HUES64 (cell line): ENCODE results near the gene SLC45A2.
"Not testable (repeated sequence)": the region's sequence is repeated elsewhere in the genome, so short reads cannot be mapped to it uniquely, and the experiment has no call there.

Source experiments
- H3K27ac ChIP-seq: 2 replicates; pipeline ENCODE4 v1.7.0; 2013; ENCODE audit warnings: low read depth, low read length, inconsistent platforms
- H3K27me3 ChIP-seq: 2 replicates; pipeline ENCODE4 v1.6.1; 2013; ENCODE audit warnings: mild to moderate bottlenecking, low read length; ENCODE audit not compliant: insufficient read depth
- H3K36me3 ChIP-seq: 2 replicates; pipeline ENCODE4 v1.6.1; 2013; ENCODE audit warnings: mild to moderate bottlenecking, low read length; ENCODE audit not compliant: insufficient read depth
- H3K4me1 ChIP-seq: 2 replicates; pipeline ENCODE4 v1.6.1; 2013; ENCODE audit warnings: mild to moderate bottlenecking, low read length, moderate library complexity; ENCODE audit not compliant: insufficient read depth
- H3K4me3 ChIP-seq: 2 replicates; pipeline ENCODE4 v1.5.1; 2013; ENCODE audit warnings: mild to moderate bottlenecking, low read length, moderate library complexity
- H3K9ac ChIP-seq: 2 replicates; pipeline ENCODE4 v1.6.1; 2013; ENCODE audit warnings: mild to moderate bottlenecking, low read depth, low read length
- H3K9me3 ChIP-seq: 2 replicates; pipeline ENCODE4 v1.6.1; 2013; ENCODE audit warnings: low read depth, low read length; ENCODE audit not compliant: insufficient read depth
- WGBS: fragments of 150-250, 120-280 bp; methylation state at CpG from one replicate; pipeline ENCODE4 v1.1.7; 2013; ENCODE audit warnings: missing lambda C conversion rate; 5-methylcytosine and 5-hydroxymethylcytosine counted together

The SLC45A2 gene

GRCh38 chr5:33964132-33964700 is 20.3 kb downstream of the SLC45A2 start:
- Histone ChIP-seq H3K27ac (no peak overlapping the region), H3K4me1 (no peaks in the 10 kb centered on the region), H3K9me3 (no peaks in the 10 kb centered on the region), H3K27me3 (no peaks in the 10 kb centered on the region), H3K36me3 (no peaks in the 10 kb centered on the region), H3K9ac (no peak overlapping the region), H3K4me3 (no peak overlapping the region)
- WGBS, result 89% methylated on average over 2 of the region's 2 CpGs

DNA sequence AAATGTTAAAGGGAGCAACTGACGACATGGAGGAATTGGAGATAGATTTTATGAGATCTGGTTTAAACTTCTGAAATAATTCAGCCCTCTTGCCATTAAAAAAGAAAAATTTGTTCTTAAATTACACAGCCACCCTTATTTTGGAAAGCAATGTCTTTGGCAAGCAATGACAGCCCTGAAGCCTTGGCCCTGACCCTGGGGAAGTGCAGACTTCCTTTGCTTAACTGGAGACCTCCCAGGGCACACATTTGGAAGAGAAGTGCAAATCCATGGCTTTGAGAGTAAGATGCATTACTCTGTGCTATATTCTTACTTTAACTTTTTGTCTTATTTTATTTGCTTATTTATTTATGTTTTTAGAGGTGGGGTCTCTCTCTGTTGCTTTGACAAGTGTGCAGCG is 26.3 kb downstream of the SLC45A2 start:
- H3K27ac ChIP-seq, result peak overlapping the region; percentile 68
- WGBS, result 88% methylated on average over 1 of the region's 2 CpGs
- H3K4me1 ChIP-seq, result peaks cover 20% of the 10 kb centered on the region
- no peaks in the 10 kb centered on the region for H3K27me3 ChIP-seq
- H3K9ac ChIP-seq, result no peak overlapping the region
- H3K9me3 ChIP-seq, result peaks cover 8% of the 10 kb centered on the region
- H3K36me3 ChIP-seq, result no peaks in the 10 kb centered on the region
- no peak overlapping the region for H3K4me3 ChIP-seq

GRCh38 chr5:33957577-33958150 is 26.8 kb downstream of the SLC45A2 start:
- Histone ChIP-seq H3K27ac (peak overlapping the region; percentile 68), H3K4me3 (no peak overlapping the region), H3K27me3 (no peaks in the 10 kb centered on the region), H3K9me3 (peaks cover 8% of the 10 kb centered on the region), H3K9ac (no peak overlapping the region), H3K36me3 (no peaks in the 10 kb centered on the region), H3K4me1 (peaks cover 20% of the 10 kb centered on the region)
- 75% methylated on average over 1 of the region's 2 CpGs for WGBS

GRCh38 chr5:33952175-33952574 is 32.3 kb downstream of the SLC45A2 start:
- H3K27ac ChIP-seq, H3K9me3 ChIP-seq, H3K4me3 ChIP-seq, H3K36me3 ChIP-seq, H3K4me1 ChIP-seq, H3K9ac ChIP-seq, H3K27me3 ChIP-seq: not testable (repeated sequence)
- 92% methylated on average over 4 of the region's 5 CpGs for WGBS

- no peak overlapping the region for H3K27ac ChIP-seq
- no peaks in the 10 kb centered on the region for H3K36me3 ChIP-seq
- H3K4me3 ChIP-seq, result no peak overlapping the region
- 88% methylated on average over 12 of the region's 12 CpGs for WGBS
- H3K9ac ChIP-seq, result no peak overlapping the region
- H3K4me1 ChIP-seq, result no peaks in the 10 kb centered on the region
- H3K9me3 ChIP-seq, result no peaks in the 10 kb centered on the region
- H3K27me3 ChIP-seq, result no peaks in the 10 kb centered on the region
These were observed 39.9 kb downstream of the SLC45A2 start for GRCh38 chr5:33944543-33945132.

GRCh38 chr5:33941090-33941489 is 43.4 kb downstream of the SLC45A2 start:
- no peaks in the 10 kb centered on the region for H3K9me3 ChIP-seq
- H3K9ac ChIP-seq, result no peak overlapping the region
- H3K36me3 ChIP-seq, result no peaks in the 10 kb centered on the region
- no peak overlapping the region for H3K4me3 ChIP-seq
- no peaks in the 10 kb centered on the region for H3K4me1 ChIP-seq
- no peak overlapping the region for H3K27ac ChIP-seq
- H3K27me3 ChIP-seq, result peaks cover 20% of the 10 kb centered on the region
- 96% methylated on average over 5 of the region's 5 CpGs for WGBS

DNA sequence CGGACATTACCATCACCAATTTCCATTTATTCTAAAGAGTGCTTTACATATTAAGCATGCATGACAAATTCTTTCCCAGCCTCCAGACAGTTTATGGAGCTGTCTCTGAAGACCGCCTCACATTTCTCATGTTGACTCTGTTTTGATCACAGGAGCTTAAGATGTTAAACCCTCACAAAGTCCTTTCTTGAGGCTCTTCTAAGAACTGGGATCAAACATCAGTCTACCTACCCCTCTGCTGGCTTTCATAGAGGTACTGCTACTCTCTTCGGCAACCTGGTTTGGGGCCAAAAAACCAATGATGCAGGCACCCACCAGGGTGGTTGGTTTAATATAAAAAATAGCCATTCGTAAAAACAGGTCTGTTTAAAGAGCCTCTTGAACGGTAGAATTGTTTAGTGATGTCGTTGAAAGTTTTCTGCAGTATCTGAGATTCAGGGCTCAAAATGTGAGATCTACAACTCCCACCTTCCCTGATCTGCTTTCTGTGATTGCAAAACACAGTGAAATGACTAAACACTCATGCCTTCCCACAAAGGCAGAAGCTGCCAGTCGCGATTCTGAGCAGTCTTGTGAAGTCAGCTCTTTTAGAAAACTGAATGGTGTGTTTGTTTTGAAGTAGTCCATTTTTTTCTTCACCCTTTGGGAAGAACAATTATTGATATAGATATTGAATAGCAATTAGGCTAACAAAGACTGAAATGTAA is 44.8 kb downstream of the SLC45A2 start:
- WGBS, result 96% methylated on average over 8 of the region's 8 CpGs
- H3K4me1 ChIP-seq, result no peaks in the 10 kb centered on the region
- H3K27me3 ChIP-seq, result peaks cover 27% of the 10 kb centered on the region

DNA sequence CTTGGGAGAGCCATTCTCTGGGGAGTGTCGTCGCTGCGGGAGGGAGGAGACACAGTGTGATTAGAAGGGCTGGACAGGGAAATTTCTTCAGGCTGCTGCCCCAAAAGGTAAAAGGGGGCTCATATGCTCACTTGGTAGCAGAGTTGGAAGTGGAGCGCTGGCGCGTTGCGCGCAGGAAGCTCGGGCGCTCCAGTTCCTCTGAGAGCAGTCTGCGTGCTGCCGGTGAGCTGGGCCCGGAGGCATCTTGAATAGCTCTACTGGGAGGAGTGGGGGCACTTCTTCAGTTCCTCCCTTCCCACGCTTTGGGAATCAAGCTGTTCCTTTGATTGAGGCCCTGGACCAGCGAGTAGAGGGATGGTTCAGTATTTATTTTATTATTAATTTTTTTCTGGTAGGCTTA is 45.6 kb downstream of the SLC45A2 start:
- 95% methylated on average over 15 of the region's 15 CpGs for WGBS
- Histone ChIP-seq H3K27me3 (peaks cover 27% of the 10 kb centered on the region), H3K36me3 (no peaks in the 10 kb centered on the region), H3K4me3 (no peak overlapping the region), H3K27ac (no peak overlapping the region), H3K4me1 (no peaks in the 10 kb centered on the region), H3K9ac (no peak overlapping the region), H3K9me3 (no peaks in the 10 kb centered on the region)

More for the DNA sequence above, 44.8 kb downstream of the SLC45A2 start:
- no peaks in the 10 kb centered on the region for H3K36me3 ChIP-seq
- H3K9me3 ChIP-seq, result no peaks in the 10 kb centered on the region
- no peak overlapping the region for H3K9ac ChIP-seq
- no peak overlapping the region for H3K27ac ChIP-seq
- no peak overlapping the region for H3K4me3 ChIP-seq

GRCh38 chr5:33938507-33938796 is 46.0 kb downstream of the SLC45A2 start:
- no peaks in the 10 kb centered on the region for H3K4me1 ChIP-seq
- H3K27ac ChIP-seq, result no peak overlapping the region
- H3K9me3 ChIP-seq, result no peaks in the 10 kb centered on the region
- no peak overlapping the region for H3K9ac ChIP-seq
- no peaks in the 10 kb centered on the region for H3K36me3 ChIP-seq
- H3K4me3 ChIP-seq, result no peak overlapping the region
- peaks cover 27% of the 10 kb centered on the region for H3K27me3 ChIP-seq
- WGBS, result 96% methylated on average over 14 of the region's 14 CpGs

DNA sequence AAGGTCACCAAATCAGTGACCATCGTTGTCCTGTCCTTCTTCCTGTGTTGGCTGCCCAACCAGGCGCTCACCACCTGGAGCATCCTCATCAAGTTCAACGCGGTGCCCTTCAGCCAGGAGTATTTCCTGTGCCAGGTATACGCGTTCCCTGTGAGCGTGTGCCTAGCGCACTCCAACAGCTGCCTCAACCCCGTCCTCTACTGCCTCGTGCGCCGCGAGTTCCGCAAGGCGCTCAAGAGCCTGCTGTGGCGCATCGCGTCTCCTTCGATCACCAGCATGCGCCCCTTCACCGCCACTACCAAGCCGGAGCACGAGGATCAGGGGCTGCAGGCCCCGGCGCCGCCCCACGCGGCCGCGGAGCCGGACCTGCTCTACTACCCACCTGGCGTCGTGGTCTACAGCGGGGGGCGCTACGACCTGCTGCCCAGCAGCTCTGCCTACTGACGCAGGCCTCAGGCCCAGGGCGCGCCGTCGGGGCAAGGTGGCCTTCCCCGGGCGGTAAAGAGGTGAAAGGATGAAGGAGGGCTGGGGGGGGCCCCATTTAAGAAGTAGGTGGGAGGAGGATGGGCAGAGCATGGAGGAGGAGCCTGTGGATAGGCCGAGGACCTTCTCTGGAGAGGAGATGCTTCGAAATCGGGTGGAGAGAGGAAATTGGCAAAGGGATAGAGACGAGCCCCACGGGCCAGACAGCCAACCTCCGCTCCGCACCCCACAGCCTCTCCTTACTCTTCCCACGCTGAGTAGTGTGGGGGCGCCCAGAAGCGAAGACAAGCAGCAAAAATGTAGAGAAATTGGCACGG is 46.6 kb downstream of the SLC45A2 start:
- H3K4me1 ChIP-seq, result no peaks in the 10 kb centered on the region
- peaks cover 27% of the 10 kb centered on the region for H3K27me3 ChIP-seq
- no peaks in the 10 kb centered on the region for H3K36me3 ChIP-seq
- H3K27ac ChIP-seq, result no peak overlapping the region
- 93% methylated on average over 54 of the region's 54 CpGs for WGBS
- H3K9me3 ChIP-seq, result no peaks in the 10 kb centered on the region
- H3K9ac ChIP-seq, result no peak overlapping the region
- no peak overlapping the region for H3K4me3 ChIP-seq
